Liver (tissue), 9 donors: Measurements from ENCODE around the gene EEF2K. TPM values are rescaled to one million over a fixed set of nuclear protein-coding genes. Genes with fewer than 3 reads are reported as not detected.

ENCODE experiments used
- DNase-seq: peaks from one replicate; pipeline ENCODE4 v3.0.0-alpha.2; 2017; ENCODE audit warnings: low spot score
- H3K27ac ChIP-seq, 2 donors: one replicate each; pipeline ENCODE4 v1.7.0; 2013; ENCODE audit warnings: inconsistent platforms in 2 of 2, low read length in 2 of 2, control low read depth in 1 of 2, low read depth in 1 of 2, mild to moderate bottlenecking in 1 of 2
- H3K27me3 ChIP-seq, 4 donors: one replicate each; pipeline versions ENCODE4 v1.6.1 to v1.7.0; 2013; ENCODE audit warnings: low read length in 3 of 4, inconsistent platforms in 1 of 4, mild to moderate bottlenecking in 1 of 4, moderate library complexity in 1 of 4; ENCODE audit not compliant: control insufficient read depth in 4 of 4, insufficient read depth in 4 of 4
- H3K36me3 ChIP-seq, 4 donors: one replicate each; pipeline versions ENCODE4 v1.6.1 to v1.7.0; 2013; ENCODE audit warnings: low read length in 3 of 4, mild to moderate bottlenecking in 3 of 4, low read depth in 1 of 4, moderate library complexity in 1 of 4; ENCODE audit not compliant: control insufficient read depth in 4 of 4, insufficient read depth in 3 of 4
- H3K4me1 ChIP-seq, 4 donors: one replicate each; pipeline versions ENCODE4 v1.6.1 to v1.7.0; 2013; ENCODE audit warnings: low read length in 3 of 4, mild to moderate bottlenecking in 3 of 4, moderate library complexity in 1 of 4; ENCODE audit not compliant: control insufficient read depth in 4 of 4, insufficient read depth in 4 of 4
- H3K4me3 ChIP-seq, 3 donors: one replicate each; pipeline versions ENCODE4 v1.6.1 to v1.7.0; 2013; ENCODE audit warnings: low read length in 3 of 3, control low read depth in 1 of 3, low read depth in 1 of 3, mild to moderate bottlenecking in 1 of 3
- H3K9ac ChIP-seq, 2 donors: one replicate each; pipeline ENCODE4 v1.7.0; 2013; ENCODE audit warnings: low read length in 2 of 2, mild to moderate bottlenecking in 2 of 2, moderate library complexity in 2 of 2, control low read depth in 1 of 2, low read depth in 1 of 2
- H3K9me3 ChIP-seq, 4 donors: one replicate each; pipeline versions ENCODE4 v1.6.1 to v1.7.0; 2013; ENCODE audit warnings: low read length in 3 of 4; ENCODE audit not compliant: control insufficient read depth in 4 of 4
- CTCF ChIP-seq: fragments of 150-350 bp; IDR thresholded peaks from 2 replicates; pipeline ENCODE4 v1.5.1; 2017; ENCODE audit warnings: improper control_type of control experiment, low read depth, low read length; ENCODE audit not compliant: missing input control
- HNF4A ChIP-seq, 2 donors: conservative IDR thresholded peaks; 2 replicates each; pipeline ENCODE4 v1.6.1; 2016; ENCODE audit warnings: antibody characterized with exemption in 2 of 2, mild to moderate bottlenecking in 2 of 2
- HNF4G ChIP-seq: IDR thresholded peaks from 2 replicates; pipeline ENCODE4 v1.6.1; 2016; ENCODE audit warnings: antibody characterized with exemption
- MAX ChIP-seq: IDR thresholded peaks from 2 replicates; pipeline ENCODE4 v1.6.1; 2016; ENCODE audit warnings: antibody characterized with exemption
- NR2F2 ChIP-seq: IDR thresholded peaks from 2 replicates; pipeline ENCODE4 v1.6.1; 2016; ENCODE audit warnings: antibody characterized with exemption
- RAD21 ChIP-seq, 2 donors: IDR thresholded peaks; 2 replicates each; pipeline ENCODE4 v1.6.1; 2016; ENCODE audit warnings: antibody characterized with exemption in 2 of 2, mild to moderate bottlenecking in 2 of 2
- REST ChIP-seq: IDR thresholded peaks from 2 replicates; pipeline ENCODE4 v1.6.1; 2016; ENCODE audit warnings: antibody characterized with exemption, mild to moderate bottlenecking
- RXRA ChIP-seq, 2 donors: IDR thresholded peaks; 2 replicates each; pipeline ENCODE4 v1.6.1; 2017 to 2018; ENCODE audit warnings: antibody characterized with exemption in 2 of 2, mild to moderate bottlenecking in 1 of 2
- WGBS: extraction: QIAGEN DNeasy Blood & Tissue Kit; methylation state at CpG from one replicate; pipeline ENCODE4 v1.1.7; 2013; 5-methylcytosine and 5-hydroxymethylcytosine counted together
- polyA plus RNA-seq, 2 donors: library from polyadenylated mRNA; stranded (reverse) in 1 of 2; unstranded in 1 of 2; fragments of 200-250 nt in 1 of 2; fragments of >200 nt in 1 of 2; fragmentation: Nextera tagmentation in 1 of 2; extraction: Ambion mirVana in 1 of 2; gene quantifications; one replicate each; pipeline versions ENCODE4 v1.2.1 to v1.2.3, GENCODE V29; 2013 to 2015
- total RNA-seq, 2 donors: library from RNA; depleted of rRNA; stranded (reverse); fragments of >200 nt; gene quantifications; one replicate each; pipeline ENCODE4 v1.2.3, GENCODE V29; 2014
- donor health status: healthy.
- donor health status: healthy.
- donor health status: healthy.
- donor health status: healthy.
- donor health status: healthy.

EEF2K gene
- total and polyA plus RNA-seq, 4 donors: 3.2 to 14.3 (median 8.0) TPM

- peak; percentile 65 for DNase-seq
Observed at GRCh38 chr16:22318690-22319358, 112.7 kb downstream of the EEF2K start.

More at GRCh38 chr16:22318690-22319358, 112.7 kb downstream of the EEF2K start:
- no peaks in the 10 kb centered on the region for H3K9me3 ChIP-seq
- no peak overlapping the region for H3K9ac ChIP-seq
- H3K27ac ChIP-seq: no peak overlapping the region
- peaks cover 13 to 70% (median 23%) of the 10 kb centered on the region in 4 donors for H3K36me3 ChIP-seq
- TF ChIP-seq MAX (no peak), RXRA (IDR thresholded peaks at IDR 0.05) (no peak), RAD21 (IDR thresholded peaks at IDR 0.05) (peak; percentile 70 to 79), NR2F2 (no peak), REST (no peak), HNF4G (no peak), CTCF (peak; percentile 55), HNF4A (conservative IDR thresholded peaks at IDR 0.05) (no peak)
- peaks cover 0 to 7% (median 4%) of the 10 kb centered on the region in 4 donors for H3K4me1 ChIP-seq
- no peaks in the 10 kb centered on the region for H3K27me3 ChIP-seq
- 78% methylated on average over 18 of the region's 18 CpGs for WGBS
- H3K4me3 ChIP-seq: no peak overlapping the region
